ENCODE data around the gene FBXL20. TPM values are rescaled to one million over a fixed set of nuclear protein-coding genes. Genes with fewer than 3 reads are reported as not detected.
"Not testable (repeated sequence)": the region's sequence is repeated elsewhere in the genome, so short reads cannot be mapped to it uniquely, and the experiment has no call there.

FBXL20 gene
- total RNA-seq, 1 experiment from 2014 or later, result 17.2 TPM

DNA sequence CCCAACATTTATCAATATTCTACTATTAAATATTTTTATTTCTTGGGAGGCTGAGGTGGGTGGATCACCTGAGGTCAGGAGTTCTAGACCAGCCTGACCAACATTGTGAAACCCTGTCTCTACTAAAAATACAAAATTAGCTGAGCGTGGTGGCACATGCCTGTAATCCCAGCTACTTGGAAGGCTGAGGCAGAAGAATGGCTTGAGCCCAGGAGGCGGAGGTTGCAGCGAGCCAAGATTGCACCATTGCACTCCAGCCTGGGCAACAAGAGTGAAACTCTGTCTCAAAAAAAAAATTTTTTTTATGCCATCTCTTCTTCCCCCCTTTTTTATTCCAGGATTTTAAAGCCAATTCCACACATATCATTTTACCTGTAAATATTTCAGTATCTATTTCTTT is 114.9 kb downstream of the FBXL20 start:
- H3K4me2 ChIP-seq (ENCODE audit: low read length); H2AFZ ChIP-seq (ENCODE audit: low read depth, low read length, poor library complexity, severe bottlenecking); ATAC-seq; RAD21 ChIA-PET (ENCODE audit: low non-redundant PET in 1 of 2, low total read pairs in 2 of 2, uncharacterized antibody in 2 of 2, unreplicated experiment in 2 of 2); H3K9me3 ChIP-seq (ENCODE audit: control insufficient read depth in 1 of 2, insufficient read depth in 1 of 2, low read depth in 1 of 2, low read length in 2 of 2); H3K9me2 ChIP-seq (ENCODE audit: insufficient read depth); DNase-seq (ENCODE audit: low read depth, low spot score); H3K4me3 ChIP-seq (replicated peaks in 1 of 2; ENCODE audit: low read depth in 1 of 2, low read length in 2 of 2); BruUV-seq (replicated peaks); H4K20me1 ChIP-seq (ENCODE audit: insufficient read depth); POLR2A ChIA-PET; H3K27me3 ChIP-seq (ENCODE audit: insufficient read depth, low read length); H3K79me2 ChIP-seq (ENCODE audit: insufficient read depth, low read length); H3K9ac ChIP-seq (ENCODE audit: low read length); H3K36me3 ChIP-seq (ENCODE audit: control insufficient read depth in 1 of 2, insufficient read depth in 2 of 2, low read length in 2 of 2); H3K27ac ChIP-seq (ENCODE audit: low read depth, low read length); H3K4me1 ChIP-seq (ENCODE audit: control insufficient read depth in 1 of 2, insufficient read depth in 2 of 2, low read length in 2 of 2): not testable (repeated sequence)
- intact Hi-C loops (cut with micrococcal nuclease), result loop anchor here (10.0 kb wide), 1 partner anchor 58 kb away; no protein-coding TSS in a partner anchor
- CTCF ChIA-PET, result interaction anchor here (0.7 kb wide), 1 partner anchor 42 kb away, joined by 3 read pairs; no protein-coding TSS in a partner anchor

DNA sequence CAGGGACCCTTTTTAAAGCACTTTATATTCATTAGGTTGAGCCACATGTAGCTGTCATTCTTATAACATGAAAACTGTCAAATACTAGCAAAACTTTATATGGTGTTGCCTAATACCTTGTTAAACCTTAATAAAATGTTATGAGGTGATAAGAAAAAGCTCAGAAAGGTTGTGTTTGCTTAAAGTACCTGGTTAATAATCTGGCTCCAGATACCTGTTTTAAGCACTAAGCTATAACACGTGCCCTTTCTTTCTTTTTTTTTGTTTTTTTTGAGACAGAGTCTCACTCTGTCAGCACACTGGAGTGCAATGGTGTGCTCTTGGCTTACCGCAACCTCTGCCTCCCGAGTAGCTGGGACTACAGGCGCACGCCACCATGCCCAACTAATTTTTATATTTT is 116.7 kb downstream of the FBXL20 start:
- ChIA-PET POLR2A (no interaction called here), CTCF (interaction anchor here (0.7 kb wide), 1 partner anchor 17 kb away, joined by 3 read pairs; no protein-coding TSS in a partner anchor), RAD21 (ENCODE audit: low non-redundant PET in 1 of 2, low total read pairs in 2 of 2, uncharacterized antibody in 2 of 2, unreplicated experiment in 2 of 2) (no interaction called here)
- TF ChIP-seq EZH2phosphoT487 (IDR thresholded peaks at IDR 0.05; ENCODE audit: borderline replicate concordance), result no peak
- Histone ChIP-seq H3K4me1 (ENCODE audit: control insufficient read depth in 1 of 2, insufficient read depth in 2 of 2, low read length in 2 of 2) (no peaks in the 10 kb centered on the region), H3K9me2 (ENCODE audit: insufficient read depth) (no peaks in the 10 kb centered on the region), H3K9ac (ENCODE audit: low read length) (no peak overlapping the region), H3K4me2 (ENCODE audit: low read length) (no peak overlapping the region), H3K9me3 (ENCODE audit: control insufficient read depth in 1 of 2, insufficient read depth in 1 of 2, low read depth in 1 of 2, low read length in 2 of 2) (no peaks in the 10 kb centered on the region), H4K20me1 (ENCODE audit: insufficient read depth) (no peaks in the 10 kb centered on the region), H3K27ac (ENCODE audit: low read depth, low read length) (no peak overlapping the region), H3K4me3 (replicated peaks in 1 of 2; ENCODE audit: low read depth in 1 of 2, low read length in 2 of 2) (no peak overlapping the region), H3K36me3 (ENCODE audit: control insufficient read depth in 1 of 2, insufficient read depth in 2 of 2, low read length in 2 of 2) (no peaks in the 10 kb centered on the region), H3K27me3 (ENCODE audit: insufficient read depth, low read length) (no peaks in the 10 kb centered on the region), H2AFZ (ENCODE audit: low read depth, low read length, poor library complexity, severe bottlenecking) (no peak overlapping the region), H3K79me2 (ENCODE audit: insufficient read depth, low read length) (no peaks in the 10 kb centered on the region)
- BruUV-seq (replicated peaks), result no TSS peak
- intact Hi-C loops (cut with micrococcal nuclease), result loop anchor here (10.0 kb wide), 1 partner anchor 60 kb away; no protein-coding TSS in a partner anchor
- no peak for DNase-seq (ENCODE audit: low read depth, low spot score)
- no peak for ATAC-seq

DNA sequence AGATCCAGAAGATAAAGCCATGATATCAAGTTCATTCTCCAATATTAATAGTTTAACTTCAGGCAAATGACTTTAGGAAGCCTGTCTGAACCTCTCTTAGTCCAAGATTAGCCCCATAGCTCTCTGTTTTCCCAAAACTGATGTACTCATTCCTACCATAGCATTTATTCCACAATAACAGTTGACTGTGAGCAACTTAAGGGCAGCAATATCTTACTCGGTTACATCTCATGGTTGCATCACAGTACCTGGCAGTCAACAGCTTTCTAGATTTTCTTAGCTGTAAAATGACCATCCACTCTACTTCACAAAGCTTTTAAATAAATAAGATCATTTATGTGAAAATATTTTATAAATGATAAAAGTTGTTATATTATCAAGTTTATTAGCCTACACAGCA is 117.5 kb downstream of the FBXL20 start:
- intact Hi-C loops (cut with micrococcal nuclease), result loop anchor here (10.0 kb wide), 1 partner anchor 61 kb away; no protein-coding TSS in a partner anchor
- Histone ChIP-seq H3K9me3 (ENCODE audit: control insufficient read depth in 1 of 2, insufficient read depth in 1 of 2, low read depth in 1 of 2, low read length in 2 of 2) (no peaks in the 10 kb centered on the region), H3K27me3 (ENCODE audit: insufficient read depth, low read length) (no peaks in the 10 kb centered on the region), H3K9me2 (ENCODE audit: insufficient read depth) (no peaks in the 10 kb centered on the region), H4K20me1 (ENCODE audit: insufficient read depth) (no peaks in the 10 kb centered on the region), H3K27ac (ENCODE audit: low read depth, low read length) (no peak overlapping the region), H3K4me1 (ENCODE audit: control insufficient read depth in 1 of 2, insufficient read depth in 2 of 2, low read length in 2 of 2) (no peaks in the 10 kb centered on the region), H2AFZ (ENCODE audit: low read depth, low read length, poor library complexity, severe bottlenecking) (no peak overlapping the region), H3K79me2 (ENCODE audit: insufficient read depth, low read length) (no peaks in the 10 kb centered on the region), H3K4me3 (replicated peaks in 1 of 2; ENCODE audit: low read depth in 1 of 2, low read length in 2 of 2) (no peak overlapping the region), H3K9ac (ENCODE audit: low read length) (no peak overlapping the region), H3K4me2 (ENCODE audit: low read length) (no peak overlapping the region), H3K36me3 (ENCODE audit: control insufficient read depth in 1 of 2, insufficient read depth in 2 of 2, low read length in 2 of 2) (no peaks in the 10 kb centered on the region)
- DNase-seq (ENCODE audit: low read depth, low spot score) (no peak), ATAC-seq (no peak)
- ChIA-PET CTCF (interaction anchor here (0.7 kb wide), 1 partner anchor 16 kb away, joined by 3 read pairs; no protein-coding TSS in a partner anchor), POLR2A (no interaction called here), RAD21 (ENCODE audit: low non-redundant PET in 1 of 2, low total read pairs in 2 of 2, uncharacterized antibody in 2 of 2, unreplicated experiment in 2 of 2) (no interaction called here)
- no TSS peak for BruUV-seq (replicated peaks)
- TF ChIP-seq TCF7L2 (IDR thresholded peaks at IDR 0.05; ENCODE audit: borderline replicate concordance, extremely low read depth, insufficient read depth, insufficient read length) (no peak), POLR2A (IDR thresholded peaks at IDR 0.05; ENCODE audit: borderline replicate concordance, extremely low read depth, insufficient read depth, insufficient read length) (no peak)
- TF ChIP-seq, protein P1, sequence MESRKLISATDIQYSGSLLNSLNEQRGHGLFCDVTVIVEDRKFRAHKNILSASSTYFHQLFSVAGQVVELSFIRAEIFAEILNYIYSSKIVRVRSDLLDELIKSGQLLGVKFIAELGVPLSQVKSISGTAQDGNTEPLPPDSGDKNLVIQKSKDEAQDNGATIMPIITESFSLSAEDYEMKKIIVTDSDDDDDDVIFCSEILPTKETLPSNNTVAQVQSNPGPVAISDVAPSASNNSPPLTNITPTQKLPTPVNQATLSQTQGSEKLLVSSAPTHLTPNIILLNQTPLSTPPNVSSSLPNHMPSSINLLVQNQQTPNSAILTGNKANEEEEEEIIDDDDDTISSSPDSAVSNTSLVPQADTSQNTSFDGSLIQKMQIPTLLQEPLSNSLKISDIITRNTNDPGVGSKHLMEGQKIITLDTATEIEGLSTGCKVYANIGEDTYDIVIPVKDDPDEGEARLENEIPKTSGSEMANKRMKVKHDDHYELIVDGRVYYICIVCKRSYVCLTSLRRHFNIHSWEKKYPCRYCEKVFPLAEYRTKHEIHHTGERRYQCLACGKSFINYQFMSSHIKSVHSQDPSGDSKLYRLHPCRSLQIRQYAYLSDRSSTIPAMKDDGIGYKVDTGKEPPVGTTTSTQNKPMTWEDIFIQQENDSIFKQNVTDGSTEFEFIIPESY (IDR thresholded peaks at IDR 0.05; ENCODE audit: extremely low read depth, insufficient replicate concordance, low read length), result no peak
- TF ChIP-seq, protein P2, sequence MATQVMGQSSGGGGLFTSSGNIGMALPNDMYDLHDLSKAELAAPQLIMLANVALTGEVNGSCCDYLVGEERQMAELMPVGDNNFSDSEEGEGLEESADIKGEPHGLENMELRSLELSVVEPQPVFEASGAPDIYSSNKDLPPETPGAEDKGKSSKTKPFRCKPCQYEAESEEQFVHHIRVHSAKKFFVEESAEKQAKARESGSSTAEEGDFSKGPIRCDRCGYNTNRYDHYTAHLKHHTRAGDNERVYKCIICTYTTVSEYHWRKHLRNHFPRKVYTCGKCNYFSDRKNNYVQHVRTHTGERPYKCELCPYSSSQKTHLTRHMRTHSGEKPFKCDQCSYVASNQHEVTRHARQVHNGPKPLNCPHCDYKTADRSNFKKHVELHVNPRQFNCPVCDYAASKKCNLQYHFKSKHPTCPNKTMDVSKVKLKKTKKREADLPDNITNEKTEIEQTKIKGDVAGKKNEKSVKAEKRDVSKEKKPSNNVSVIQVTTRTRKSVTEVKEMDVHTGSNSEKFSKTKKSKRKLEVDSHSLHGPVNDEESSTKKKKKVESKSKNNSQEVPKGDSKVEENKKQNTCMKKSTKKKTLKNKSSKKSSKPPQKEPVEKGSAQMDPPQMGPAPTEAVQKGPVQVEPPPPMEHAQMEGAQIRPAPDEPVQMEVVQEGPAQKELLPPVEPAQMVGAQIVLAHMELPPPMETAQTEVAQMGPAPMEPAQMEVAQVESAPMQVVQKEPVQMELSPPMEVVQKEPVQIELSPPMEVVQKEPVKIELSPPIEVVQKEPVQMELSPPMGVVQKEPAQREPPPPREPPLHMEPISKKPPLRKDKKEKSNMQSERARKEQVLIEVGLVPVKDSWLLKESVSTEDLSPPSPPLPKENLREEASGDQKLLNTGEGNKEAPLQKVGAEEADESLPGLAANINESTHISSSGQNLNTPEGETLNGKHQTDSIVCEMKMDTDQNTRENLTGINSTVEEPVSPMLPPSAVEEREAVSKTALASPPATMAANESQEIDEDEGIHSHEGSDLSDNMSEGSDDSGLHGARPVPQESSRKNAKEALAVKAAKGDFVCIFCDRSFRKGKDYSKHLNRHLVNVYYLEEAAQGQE (IDR thresholded peaks at IDR 0.05; ENCODE audit: low read depth), result no peak
- TF ChIP-seq, protein P3, sequence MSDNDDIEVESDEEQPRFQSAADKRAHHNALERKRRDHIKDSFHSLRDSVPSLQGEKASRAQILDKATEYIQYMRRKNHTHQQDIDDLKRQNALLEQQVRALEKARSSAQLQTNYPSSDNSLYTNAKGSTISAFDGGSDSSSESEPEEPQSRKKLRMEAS (IDR thresholded peaks at IDR 0.05), result no peak

Measured in HCT116 (cell line).